Stimulated activated CD8-positive, alpha-beta memory T cell treated with anti-CD3 and anti-CD28 coated beads, Interleukin-7, amount 100 ng/mL, for 1 hour (primary cell): Measurements from ENCODE around the gene GNG13.
"Not testable (repeated sequence)": the region's sequence is repeated elsewhere in the genome, so short reads cannot be mapped to it uniquely, and the experiment has no call there.

Source experiments
- DNase-seq, 2 donors: peaks; one replicate each; pipeline ENCODE4 v3.0.0-alpha.2; 2020; ENCODE audit warnings: low read depth in 2 of 2

Gene GNG13, protein sequence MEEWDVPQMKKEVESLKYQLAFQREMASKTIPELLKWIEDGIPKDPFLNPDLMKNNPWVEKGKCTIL

DNA sequence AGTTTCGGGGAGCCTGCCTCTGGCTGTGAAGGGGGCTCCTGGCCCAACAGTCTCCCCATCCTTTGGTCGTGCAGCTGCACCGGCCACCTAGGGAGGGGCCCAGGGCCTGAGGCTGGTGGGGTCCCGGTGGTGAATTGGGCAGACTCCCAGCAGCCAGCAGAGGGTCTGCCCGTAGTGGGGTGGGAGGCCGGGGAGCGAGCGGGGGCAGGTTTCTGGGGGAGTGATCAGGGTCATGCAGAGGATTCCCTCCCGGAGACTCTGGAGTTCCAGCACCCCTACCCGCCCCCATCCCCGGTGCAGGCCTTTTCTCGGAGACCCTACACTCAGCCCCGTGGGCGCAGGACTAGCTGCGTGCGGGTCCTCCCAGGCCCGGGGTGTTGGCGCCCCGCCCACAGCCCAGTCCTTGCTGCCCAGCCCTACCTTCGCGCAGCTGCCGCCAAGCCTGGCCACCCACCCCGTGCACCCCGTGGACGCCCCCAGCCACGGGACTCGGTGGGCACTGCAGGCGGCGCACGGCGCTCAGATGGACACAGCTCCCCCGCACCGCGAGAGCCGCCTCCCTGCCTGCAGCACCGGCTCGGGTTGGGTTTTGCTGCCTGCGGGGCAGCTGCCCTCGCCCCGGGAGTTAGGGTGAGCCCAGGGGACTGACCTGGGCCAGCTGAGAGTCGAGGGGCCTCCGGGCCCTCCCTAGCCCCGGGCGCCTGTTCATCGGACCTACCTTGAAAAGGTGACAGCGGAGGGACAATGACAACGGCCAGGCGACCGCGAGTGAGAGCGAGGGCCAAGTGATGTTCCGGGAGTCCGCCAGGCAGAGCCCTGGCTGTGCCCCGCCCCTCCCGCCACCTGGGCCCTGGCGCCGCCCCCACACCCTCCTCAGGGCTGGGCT lies at the start of gene GNG13:
Gene GNG13 (minus strand): TSS at position 787 of the 886 bp plus-strand sequence. CDS start 1,657 bp downstream, outside the sequence.
- no peak for DNase-seq

DNA sequence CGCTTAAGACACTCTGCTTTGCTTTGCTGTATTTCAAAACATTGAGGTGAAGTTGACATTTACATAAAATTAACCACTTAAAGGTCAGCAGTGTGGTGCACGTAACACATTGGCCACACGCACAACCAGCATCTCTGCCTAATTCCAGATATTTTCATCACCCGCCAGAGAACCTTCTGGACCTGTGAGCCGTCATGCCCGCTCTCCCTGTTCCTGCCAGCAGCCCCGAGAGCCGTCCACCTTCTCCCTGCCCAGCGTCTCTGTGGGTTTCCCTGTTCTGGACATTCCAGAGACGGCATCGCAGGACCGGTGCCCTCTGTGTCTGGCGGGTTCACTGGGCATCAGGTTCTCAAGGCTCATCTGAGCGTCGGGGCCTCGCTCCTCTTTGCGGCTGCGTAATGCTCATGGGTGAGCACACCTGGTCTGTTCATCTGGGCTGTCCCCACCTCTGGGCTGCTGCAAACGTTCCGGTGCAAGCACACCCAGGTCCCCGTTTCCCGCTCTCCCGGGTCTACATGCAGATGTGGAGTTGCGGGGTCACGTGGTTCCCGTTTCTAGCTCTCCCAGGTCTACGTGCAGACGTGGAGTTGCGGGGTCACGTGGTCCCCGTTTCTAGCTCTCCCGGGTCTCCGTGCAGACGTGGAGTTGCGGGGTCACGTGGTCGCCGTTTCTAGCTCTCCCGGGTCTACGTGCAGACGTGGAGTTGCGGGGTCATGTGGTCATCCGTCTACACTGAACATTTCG lies 48.1 kb upstream of the GNG13 start:
- DNase-seq = no peak

DNA sequence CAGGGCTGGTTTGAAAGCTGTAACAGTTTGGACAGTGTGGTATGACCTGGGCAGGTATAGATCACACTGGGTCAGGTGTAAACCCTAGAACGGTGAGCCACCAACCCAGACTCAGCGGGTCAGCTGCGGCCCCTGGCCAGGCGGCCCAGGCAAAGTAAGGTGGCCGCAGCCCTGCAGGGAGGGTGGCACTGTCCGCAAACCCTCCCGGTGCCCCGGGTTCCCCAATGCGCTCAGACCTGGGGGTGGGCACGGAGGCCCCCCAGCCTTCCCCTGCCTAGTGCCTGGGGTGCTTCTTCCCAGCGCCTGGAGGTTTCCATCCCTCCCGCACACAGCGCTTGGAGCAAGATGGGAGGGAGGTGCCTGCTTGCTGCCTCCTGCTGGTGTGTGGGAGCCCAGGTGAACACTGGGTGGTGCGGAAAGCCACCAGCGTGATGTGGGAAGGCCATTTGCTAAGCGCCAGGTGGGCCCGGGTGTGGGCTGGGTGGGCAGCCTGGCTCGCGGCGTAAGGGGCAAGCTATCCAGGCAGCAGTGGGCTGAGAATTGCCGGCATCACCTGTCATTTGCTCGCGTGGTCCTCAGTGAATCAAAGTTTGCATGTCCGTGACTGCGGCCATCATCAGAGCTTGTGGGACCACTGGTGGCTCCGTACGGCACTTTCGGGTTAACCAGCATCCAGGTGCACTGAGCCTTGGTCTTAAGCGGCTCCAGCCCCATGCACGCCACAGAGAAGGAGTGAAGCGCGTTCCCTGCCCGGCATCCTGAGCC lies 47.3 kb upstream of the GNG13 start:
- no peak for DNase-seq

DNA sequence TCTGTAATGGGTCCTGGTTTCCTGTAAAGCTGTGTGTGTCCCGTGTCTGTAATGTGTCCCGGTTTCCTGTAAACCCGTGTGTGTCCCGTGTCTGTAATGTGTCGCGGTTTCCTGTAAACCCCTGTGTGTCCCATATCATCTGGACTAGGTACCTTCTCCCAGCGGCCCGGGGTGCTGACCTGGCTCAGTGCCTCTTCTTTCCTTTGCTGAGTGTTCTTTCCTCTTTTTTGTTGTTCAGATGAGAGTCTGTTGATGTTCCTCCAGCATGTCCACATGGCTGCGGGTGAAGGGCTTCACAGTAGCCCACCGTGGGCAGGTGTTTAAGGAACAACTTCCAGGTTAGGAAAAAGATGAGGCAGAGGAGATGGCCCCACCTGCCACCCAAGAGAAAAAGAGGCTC lies 46.6 kb upstream of the GNG13 start:
- DNase-seq = no peak

DNA sequence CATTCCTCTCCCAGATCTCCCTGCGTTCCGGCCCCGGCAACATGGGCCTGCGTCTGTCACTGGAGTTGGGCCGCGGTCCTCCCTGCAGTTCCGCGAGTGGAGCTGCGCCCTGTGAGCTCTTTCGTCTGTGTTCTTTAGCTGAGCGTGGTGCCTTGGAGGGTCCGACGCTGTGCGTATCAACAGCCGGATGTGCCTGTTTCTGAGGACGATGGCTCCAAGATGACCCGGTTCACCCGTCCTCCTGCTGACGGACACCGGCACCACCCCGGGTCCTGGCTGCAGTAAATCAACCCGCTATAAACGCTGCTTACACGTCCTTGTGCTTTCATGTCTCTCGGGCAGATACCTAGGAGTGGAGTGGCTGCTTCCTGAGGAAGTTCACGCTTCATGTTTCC lies 44.8 kb upstream of the GNG13 start:
- no peak for DNase-seq

DNA sequence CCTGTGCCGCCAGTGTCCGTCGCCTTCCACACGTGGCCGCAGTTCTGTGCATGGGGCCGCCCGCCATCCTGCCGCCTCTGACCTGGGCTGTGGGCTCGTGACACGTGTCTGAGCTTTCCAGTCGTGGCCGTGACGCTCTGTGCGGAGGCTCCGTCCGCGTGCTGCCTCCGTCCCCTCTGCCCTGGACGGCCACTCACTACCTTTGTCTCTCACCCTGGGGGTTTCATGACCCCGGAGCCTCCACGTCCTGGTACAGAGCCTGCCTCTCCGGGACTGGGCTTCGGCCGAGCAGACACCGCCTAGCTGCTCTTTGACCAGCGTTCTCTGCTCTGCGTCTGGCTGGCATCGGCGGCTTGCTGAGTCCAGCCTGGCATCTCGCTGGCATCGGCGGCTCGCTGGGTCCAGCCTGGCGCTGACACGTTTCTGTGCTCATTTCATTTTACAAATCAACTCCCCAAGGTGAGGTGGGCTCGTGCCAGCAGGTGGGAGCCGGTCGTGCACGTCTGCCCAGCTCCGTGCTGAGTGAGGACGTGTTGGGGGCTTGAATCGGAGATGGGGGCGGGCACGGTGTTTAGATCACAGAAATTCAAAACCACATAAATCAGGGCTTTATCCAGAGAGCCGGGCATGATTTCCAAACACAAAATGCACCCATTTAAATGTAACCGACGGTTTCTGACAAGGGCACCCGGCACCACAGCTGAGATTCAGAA lies 44.3 kb upstream of the GNG13 start:
- DNase-seq = no peak

DNA sequence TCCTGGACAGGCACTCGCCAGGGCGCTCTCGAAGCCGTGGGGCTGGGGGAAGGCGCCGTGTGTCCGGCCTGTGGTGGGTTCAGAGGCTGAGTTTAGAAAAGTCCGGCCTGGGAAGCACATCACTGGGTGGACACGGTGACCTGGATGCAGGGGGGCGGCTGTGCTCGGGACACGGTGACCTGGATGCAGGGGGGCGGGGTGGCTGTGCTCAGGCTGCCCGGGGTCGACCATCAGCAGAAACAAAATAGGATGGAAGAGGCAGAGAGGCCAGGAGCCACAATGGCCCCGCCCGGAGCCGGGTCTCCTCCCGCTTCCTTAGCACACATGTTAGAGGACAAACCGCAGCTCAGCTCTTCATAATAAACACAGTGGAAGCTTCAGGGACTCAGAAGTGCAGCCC lies 43.2 kb upstream of the GNG13 start:
- DNase-seq = no peak

DNA sequence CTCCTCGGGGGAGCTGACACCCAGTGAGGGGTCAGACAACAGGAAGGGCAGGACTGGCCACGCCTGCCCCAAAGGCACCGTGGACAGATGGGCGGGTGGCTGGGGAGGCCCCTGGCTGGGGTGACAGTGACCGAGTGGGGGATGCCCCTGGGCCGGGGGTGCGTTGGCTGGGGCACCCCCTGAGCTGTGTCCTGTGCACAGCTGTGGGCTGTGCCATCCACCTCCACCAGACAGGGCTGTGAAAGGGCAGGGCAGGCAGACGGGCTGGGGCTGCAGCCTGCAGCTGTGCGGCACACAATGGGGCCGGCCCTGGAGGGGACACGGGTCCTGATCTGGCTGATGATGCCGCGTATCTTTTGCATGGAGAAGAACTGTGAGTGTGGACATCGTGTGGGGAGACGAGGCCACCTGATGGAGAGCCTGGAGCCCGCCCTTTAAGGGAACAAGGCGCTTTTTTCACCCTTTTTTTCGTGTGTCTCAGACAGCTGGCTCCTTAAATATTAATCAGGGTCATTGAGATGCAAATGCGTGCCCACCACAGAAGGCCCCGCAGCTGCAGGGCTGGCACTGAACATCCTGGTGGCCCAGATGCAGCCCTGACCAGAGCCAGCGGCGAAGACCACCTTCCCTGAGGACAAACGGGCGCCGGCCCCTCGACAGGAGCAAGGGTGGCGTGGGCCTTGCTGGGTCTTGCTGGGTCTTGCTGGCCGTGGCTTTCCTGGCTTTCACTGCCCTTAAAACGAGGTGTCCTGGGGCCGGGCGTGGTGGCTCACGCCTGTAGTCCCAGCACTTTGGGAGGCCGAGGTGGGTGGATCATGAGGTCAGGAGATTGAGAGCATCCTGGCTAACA lies 42.4 kb upstream of the GNG13 start:
- no peak for DNase-seq

DNA sequence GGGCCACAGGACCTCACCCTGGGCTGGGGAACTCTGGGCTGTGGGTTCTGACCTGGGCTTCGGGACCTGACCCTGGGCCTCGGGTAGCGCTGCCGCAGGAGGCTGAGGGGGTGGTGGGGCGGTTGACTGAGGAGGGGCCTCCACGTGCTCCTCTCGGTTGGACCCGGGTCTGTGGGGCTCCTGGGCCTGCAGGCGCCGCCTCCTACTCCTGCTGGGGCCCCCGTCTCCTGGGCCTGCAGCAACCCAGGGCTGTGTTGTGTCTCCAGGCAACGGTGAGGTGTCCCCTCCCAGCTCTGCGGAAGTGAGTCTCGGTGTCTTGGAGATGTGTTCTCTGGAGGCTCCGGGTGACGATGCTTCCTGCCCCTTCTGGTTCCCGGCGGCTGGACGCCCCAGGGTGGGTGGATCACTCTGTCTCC lies 41.5 kb upstream of the GNG13 start:
- DNase-seq = no peak

DNA sequence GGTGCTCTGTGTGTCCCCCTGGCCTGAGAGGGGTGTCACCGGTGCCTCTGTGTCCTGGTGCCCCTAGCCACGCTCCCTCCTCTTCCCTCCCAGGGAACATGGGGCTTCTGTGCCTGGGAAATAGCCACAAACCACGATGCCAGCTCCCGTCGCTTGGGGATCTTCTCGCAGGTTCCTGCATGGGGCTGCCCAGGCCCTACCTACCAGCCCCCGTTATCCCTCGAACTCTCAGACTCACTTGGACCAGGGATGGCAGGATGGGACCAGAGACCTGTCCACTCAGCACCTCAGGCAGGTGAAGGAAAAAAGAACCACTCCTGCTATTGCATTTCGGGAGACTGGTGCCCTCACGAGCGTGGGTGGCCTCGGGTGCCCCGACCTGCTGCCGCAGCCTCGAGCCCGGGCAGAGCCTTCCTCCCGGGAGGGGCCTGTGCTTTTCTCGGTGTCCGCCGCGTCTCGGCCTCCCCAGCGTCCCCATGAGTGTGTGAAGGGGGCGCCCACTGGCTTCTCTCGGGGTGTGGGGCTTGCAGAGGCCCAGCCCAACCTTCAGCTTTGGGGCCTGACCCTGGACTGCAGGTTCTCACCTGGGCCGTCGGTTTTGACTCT lies 41.0 kb upstream of the GNG13 start:
- no peak for DNase-seq

DNA sequence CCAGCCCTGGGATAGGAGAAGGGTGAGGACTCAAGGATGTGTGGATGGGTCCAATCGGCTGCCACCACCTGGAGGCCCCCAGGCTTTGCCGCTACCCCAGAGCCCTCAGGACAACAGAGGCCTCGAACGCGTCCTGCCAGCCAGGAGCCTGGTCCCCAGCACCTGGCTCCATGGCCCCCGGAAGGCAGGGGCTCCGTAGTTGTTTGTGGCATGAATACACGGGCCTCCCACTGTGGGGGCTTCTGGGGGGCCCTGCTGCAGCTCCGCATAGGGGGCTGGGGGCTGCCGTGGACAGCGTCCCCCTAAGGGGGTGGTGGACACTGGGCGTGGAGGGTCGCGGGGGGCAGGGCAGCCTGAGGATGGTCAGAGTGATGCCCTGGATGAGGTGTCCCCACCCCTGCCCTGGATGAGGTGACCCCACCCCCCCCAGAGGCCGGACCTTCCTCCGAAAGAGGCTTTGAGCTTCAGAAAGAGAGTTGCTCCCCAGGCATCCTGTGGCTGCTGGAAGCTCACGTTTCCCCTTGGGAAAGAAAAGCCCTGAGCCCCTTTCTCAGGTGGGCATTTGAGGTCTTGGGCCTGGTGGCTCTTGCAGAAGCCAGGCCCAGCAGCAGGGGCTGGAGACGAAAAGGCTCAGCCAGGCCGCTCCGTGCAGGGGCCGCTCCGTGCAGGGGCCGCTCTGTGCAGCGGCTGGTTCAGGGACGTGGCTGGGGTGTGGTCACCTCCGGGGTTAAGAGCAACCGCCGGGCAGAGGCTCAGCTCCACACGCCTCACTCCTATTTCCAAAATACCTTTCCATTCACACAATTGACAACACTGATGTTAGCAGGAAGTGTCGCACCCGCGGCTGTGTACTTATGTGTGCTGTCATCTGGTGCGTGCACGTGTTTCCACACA lies 40.3 kb upstream of the GNG13 start:
- no peak for DNase-seq

DNA sequence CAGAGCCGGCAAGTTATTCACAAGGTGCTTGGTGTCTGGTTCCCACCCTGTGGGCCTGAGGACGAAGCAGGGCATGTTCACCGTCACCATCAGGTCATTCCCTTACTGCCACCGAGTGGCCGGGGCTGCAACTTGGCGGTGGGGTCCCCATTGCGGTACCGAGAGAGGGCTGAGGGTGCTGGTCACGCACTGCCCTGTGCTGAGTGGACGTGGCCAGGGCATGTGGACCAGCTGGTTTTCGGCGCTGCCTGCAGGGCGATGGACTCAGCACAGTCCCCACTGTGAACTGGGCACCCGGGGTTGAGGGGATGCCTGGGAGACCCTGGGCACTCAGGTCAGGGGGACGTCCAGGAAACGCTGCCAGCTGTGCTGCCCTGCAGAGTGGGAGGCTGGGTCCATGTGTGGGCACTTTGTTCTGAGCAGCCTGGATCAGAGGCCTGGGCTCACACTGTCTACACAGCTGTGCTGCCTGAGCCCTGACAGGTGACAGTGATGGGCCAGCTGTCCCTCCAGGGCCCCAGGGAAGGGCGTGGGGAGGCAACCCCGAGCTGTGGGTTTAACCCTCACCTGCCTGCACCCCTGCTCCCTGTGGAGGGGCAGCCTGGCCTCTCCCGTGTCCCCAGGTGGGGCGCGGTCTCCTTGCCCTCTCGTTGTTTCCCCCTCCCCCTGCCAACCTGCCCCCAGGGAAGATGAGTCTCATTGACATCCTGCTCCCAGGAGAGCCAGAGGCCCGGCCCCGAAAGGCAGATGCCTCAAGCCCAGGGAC lies 39.3 kb upstream of the GNG13 start:
- no peak for DNase-seq

DNA sequence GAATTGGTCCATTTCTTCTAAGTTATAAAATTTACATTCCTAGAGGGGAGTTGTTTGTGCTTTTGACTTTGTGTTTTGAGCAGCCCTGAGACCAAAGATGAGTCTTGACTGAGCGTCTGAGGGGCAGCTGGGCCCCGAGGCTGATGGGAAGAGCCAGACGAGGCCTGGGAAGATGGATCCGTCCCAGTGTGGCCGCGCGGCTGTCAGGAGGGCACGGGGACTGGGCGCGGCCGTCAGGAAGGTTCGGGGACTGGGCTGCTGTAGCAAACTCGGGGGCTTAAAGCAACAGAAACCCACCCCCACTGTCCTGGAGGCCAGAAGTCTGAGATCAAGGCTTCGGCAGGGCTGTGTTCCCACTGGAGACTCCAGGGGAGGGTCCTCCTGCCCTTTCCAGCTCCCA lies 38.2 kb upstream of the GNG13 start:
- no peak for DNase-seq

DNA sequence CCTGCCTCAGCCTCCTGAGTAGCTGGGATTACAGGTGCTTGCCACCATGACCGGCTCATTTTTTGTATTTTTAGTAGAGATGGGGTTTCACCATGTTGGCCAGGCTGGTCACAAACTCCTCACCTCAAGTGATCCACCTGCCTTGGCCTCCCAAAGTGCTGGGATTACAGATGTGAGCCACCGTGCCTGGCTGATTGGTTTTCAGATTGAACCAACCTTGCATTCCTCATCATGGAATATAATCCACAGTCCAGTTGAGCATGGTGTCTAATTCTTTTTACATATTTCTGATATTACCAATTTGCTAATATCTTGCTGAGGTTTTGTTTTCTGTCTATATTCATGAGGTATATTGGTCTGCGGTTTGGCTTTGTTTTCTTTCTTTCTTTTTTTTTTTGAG lies 36.3 kb upstream of the GNG13 start:
- not testable (repeated sequence) for DNase-seq

DNA sequence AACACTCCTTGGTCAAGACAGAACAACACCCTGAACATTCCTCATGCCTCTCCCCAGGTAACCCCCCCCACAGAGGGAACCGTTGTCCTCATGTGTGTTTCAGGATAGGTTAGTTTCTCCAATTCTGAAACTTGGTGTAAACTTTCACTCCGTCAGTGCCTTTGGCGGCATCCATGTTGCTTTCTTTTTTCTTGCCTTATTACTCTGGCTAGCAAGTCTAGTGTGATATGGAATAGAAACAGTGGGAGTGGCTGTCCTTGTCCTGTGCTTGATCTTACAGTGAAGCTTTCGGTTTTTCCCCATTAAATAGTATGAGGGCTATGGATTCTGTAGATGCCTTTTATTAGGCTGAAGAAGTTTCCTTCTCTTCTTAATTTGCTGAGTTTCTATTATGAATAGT lies 35.7 kb upstream of the GNG13 start:
- no peak for DNase-seq

DNA sequence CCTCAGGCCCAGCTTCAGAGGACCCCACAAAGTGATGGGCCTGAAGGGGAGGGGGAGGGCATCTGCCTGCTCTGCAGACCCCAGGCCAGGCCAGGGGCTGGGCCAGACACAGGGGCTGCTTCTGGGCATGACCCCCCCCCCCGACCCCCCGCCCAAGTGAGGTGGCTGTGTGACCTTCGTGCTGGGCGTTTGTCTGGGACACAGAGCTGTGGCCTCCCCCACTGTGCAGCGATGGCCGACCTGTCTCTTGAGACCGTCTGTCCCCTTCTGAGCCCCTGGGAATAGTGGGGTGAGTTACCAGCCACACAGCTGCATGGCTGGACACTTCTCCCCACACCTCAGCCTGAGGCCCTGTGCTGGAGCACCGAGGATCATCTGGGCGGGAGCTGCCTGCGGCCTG lies 34.8 kb upstream of the GNG13 start:
- no peak for DNase-seq

DNA sequence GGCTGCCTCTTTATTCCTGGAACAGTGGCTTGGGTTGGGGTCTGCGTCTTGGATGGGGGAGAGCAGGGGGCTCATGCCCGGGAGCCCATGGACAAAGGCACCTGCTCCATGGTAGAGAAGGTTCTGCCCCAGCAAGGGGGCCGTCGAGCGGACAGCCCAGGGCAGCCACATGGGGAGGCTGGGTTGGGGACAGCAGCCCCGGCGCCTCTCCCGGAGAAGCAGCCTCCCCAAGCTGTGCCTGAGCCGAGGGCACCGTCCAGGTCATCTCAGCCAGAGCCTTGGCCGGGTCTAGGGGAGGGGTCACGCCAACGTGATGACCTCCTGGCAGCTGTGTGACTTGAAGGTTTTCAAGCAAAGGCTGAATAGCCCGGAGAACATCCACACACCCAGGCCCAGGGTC lies 32.9 kb upstream of the GNG13 start:
- no peak for DNase-seq

DNA sequence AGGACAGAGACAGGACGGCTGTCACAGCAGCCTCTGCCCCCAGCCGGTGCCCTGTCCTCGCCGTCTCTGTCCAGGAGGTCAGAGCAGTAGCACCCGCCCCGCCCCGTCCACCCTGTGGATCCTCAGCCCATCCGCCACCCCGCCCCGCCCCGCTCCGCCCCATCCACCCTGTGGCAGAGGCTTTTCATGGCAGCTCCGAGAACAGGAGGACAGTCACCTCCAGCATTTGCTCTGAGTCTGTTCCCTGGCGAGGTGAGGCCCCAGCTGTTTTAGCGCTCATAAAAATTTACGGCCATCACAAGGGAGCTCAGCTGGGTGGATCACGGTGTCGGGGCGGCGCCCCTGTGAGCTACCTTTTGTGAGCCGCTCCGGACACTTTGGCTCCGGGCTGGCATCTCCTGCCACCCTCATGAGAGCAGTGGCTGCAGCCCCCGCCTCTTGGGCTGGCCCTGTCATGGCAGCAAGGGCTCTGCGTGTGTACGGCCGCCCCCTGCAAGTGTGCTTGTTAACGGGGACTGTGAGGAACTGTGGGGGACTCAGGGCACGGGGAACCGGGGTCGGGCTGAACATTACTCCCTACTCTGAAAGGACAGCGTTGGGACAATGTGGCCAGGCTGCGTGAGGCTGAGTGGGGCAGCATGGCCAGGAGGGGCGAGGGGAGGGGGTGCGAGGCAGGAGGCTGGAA lies 32.3 kb upstream of the GNG13 start:
- no peak for DNase-seq
